ENCODE results near the gene TPSD1. TPM values are rescaled to one million over a fixed set of nuclear protein-coding genes. Genes with fewer than 3 reads are reported as not detected.
A peak's percentile ranks its signal among the peaks of the same experiment; 100 is the strongest.

TPSD1 gene
- total and polyA plus RNA-seq, 9 of the 15 experiments (the other 6 are each of a cell fraction or from before 2014, with no cell fraction given): not detected

DNA sequence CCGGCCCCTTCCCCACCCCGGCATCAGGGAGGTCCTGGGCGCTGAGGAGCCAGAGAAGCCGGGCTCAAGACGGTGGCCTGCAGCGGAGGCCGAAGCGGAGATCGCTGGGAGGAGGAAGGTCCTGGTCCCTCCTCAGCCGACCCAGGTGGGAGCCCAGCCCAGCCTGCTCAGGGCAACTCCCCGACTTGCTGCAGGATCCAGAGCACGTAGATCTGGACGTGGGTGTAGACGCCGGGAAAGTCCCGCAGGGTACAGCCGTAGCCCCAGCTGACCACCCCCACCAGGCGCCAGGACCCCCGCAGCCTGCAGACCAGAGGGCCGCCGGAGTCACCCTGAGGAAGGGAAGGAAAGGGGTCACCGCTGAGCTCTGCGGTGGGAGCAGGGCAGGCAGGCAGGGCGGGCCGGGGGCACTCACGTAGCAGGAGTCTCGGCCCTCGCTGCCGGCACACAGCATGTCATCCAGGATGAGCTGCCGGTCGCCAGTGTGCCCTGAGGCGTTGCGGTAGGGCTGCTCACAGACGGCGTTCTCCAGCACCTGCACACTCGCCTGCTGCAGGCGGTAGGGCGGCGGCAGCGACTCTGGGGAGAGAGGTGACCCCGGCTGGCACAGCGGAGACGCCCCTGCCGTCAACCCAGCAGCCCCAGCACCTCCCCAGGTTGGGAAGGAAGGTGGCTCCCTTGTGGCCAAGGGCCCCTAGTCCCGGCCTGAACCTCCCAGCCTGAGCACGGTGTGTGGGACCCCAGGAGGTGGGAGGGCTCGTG, 5.4 kb downstream of the TPSD1 start:
- in situ Hi-C loops (cut with MboI): no loop called here
- H3K27me3 ChIP-seq (ENCODE audit: control insufficient read depth in 2 of 2, insufficient read depth in 2 of 2, low read length in 2 of 2): peaks cover 22 to 64% of the 10 kb centered on the region in 2 experiments; a peak in 4 of 5 replicates
- 8% methylated on average over 26 of the region's 47 CpGs for WGBS (ENCODE audit: insufficient coverage, low coverage, missing lambda C conversion rate)

DNA sequence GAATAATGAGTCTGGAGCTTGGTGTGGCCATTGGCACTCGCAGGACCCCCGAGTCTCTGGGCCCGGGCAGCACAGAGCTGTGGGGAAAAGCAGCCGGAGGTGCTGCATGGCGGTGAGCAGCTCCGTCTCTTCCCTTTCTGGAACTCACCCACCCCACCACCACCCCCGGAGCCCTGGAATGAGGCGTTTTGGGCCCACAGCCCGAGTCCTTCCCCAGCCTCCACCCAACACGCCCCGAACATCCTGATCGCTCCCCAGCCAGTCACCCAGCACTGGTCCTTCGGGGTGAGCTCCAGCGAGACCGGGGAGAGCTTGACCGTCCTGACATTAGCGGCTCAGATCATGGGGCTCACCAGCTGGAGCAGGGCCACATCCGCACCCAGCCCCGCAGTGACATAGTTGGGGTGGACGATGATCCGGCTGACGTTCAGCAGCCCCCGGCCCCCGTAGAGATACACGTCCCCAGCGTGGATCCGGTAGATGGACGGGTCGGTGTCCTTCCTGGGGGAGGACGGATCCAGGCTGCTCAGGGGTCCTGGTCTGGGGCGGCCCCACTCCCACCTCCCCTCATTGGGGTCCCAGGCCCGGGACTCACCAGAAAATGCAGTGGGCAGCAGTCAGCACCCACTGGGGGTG, 6.5 kb downstream of the TPSD1 start:
- intact Hi-C loops (cut with micrococcal nuclease): no loop called here
- Histone ChIP-seq H3K36me3 (ENCODE audit: control insufficient read depth, insufficient read depth, low read length) (no peaks in the 10 kb centered on the region), H3K9me1 (ENCODE audit: control insufficient read depth, insufficient read depth, low read length) (peaks cover 3% of the 10 kb centered on the region), H3K27ac (ENCODE audit: extremely low read depth, low read depth, low read length) (no peak overlapping the region), H3K79me2 (ENCODE audit: control insufficient read depth, insufficient read depth, low read length) (no peaks in the 10 kb centered on the region), H3K9ac (ENCODE audit: insufficient read depth in 1 of 2, low read depth in 2 of 2, low read length in 2 of 2) (0 out of 4 replicates have a peak overlapping the region, but pooled peaks of 1 of the 2 experiments have one; percentile 4), H3K9me3 (replicated peaks; ENCODE audit: control insufficient read depth, insufficient read depth, low read depth, low read length) (peaks cover 7% of the 10 kb centered on the region; the same call in 1 of the 2 replicates), H3K4me3 (no peak overlapping the region), H3K27me3 (ENCODE audit: control insufficient read depth in 2 of 2, insufficient read depth in 2 of 2, low read length in 2 of 2) (peaks cover 22 to 59% of the 10 kb centered on the region in 2 experiments; a peak in 4 of 5 replicates), H2AFZ (ENCODE audit: low read depth, low read length) (no peak overlapping the region), H3K4me2 (ENCODE audit: insufficient read depth, low read length) (no peak overlapping the region), H3K4me1 (replicated peaks in 1 of 2; ENCODE audit: control insufficient read depth in 2 of 2, insufficient read depth in 2 of 2, low read length in 2 of 2) (peaks cover 0 to 50% of the 10 kb centered on the region in 2 experiments; a peak in 2 of 5 replicates), H4K20me1 (replicated peaks; ENCODE audit: control insufficient read depth, insufficient read depth, low read length) (peaks cover 5% of the 10 kb centered on the region; the same call in 1 of the 2 replicates)
- in situ Hi-C loops (cut with MboI): no loop called here
- no peak for FAIRE-seq
- ChIA-PET CTCF (ENCODE audit: low intra/inter-chr PET ratio) (no interaction called here), POLR2A (no interaction called here)
- no TSS peak for BruUV-seq (replicated peaks)
- no peak for ATAC-seq
- WGBS (ENCODE audit: insufficient coverage, low coverage, missing lambda C conversion rate): 6% methylated on average over 28 of the region's 32 CpGs
- DNase-seq (ENCODE audit: extremely low read depth in 1 of 4, low spot score in 3 of 4): no peak
- TF ChIP-seq, protein P1, sequence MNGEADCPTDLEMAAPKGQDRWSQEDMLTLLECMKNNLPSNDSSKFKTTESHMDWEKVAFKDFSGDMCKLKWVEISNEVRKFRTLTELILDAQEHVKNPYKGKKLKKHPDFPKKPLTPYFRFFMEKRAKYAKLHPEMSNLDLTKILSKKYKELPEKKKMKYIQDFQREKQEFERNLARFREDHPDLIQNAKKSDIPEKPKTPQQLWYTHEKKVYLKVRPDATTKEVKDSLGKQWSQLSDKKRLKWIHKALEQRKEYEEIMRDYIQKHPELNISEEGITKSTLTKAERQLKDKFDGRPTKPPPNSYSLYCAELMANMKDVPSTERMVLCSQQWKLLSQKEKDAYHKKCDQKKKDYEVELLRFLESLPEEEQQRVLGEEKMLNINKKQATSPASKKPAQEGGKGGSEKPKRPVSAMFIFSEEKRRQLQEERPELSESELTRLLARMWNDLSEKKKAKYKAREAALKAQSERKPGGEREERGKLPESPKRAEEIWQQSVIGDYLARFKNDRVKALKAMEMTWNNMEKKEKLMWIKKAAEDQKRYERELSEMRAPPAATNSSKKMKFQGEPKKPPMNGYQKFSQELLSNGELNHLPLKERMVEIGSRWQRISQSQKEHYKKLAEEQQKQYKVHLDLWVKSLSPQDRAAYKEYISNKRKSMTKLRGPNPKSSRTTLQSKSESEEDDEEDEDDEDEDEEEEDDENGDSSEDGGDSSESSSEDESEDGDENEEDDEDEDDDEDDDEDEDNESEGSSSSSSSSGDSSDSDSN (IDR thresholded peaks at IDR 0.05; ENCODE audit: borderline replicate concordance in 1 of 2, low read depth in 2 of 2, low read length in 2 of 2): no peak
- TF ChIP-seq GATAD2B (IDR thresholded peaks at IDR 0.05; ENCODE audit: borderline replicate concordance) (no peak), ZNF165 (CRISPR knock-in tag; IDR thresholded peaks at IDR 0.05; ENCODE audit: borderline replicate concordance) (no peak), XRCC5 (IDR thresholded peaks at IDR 0.05; ENCODE audit: low read depth, low read length) (no peak), RUNX1 (IDR thresholded peaks at IDR 0.05; ENCODE audit: low read depth) (no peak), MECOM (CRISPR knock-in tag; IDR thresholded peaks at IDR 0.05) (no peak), SMAD4 (CRISPR knock-in tag; conservative IDR thresholded peaks at IDR 0.05) (no peak), HLTF (IDR thresholded peaks at IDR 0.05) (no peak), POLR2G (IDR thresholded peaks at IDR 0.05; ENCODE audit: low read depth, low read length) (no peak), POLR2H (tag; IDR thresholded peaks at IDR 0.05; ENCODE audit: low read depth) (no peak), BHLHE40 (IDR thresholded peaks at IDR 0.05; ENCODE audit: low read length) (no peak)

More for the DNA sequence above, 5.4 kb downstream of the TPSD1 start:
- FAIRE-seq: no peak
- ATAC-seq: no peak
- Histone ChIP-seq H3K79me2 (ENCODE audit: control insufficient read depth, insufficient read depth, low read length) (no peaks in the 10 kb centered on the region), H3K9ac (ENCODE audit: insufficient read depth in 1 of 2, low read depth in 2 of 2, low read length in 2 of 2) (no peak overlapping the region), H3K9me3 (replicated peaks; ENCODE audit: control insufficient read depth, insufficient read depth, low read depth, low read length) (peaks cover 7% of the 10 kb centered on the region; the same call in 1 of the 2 replicates), H3K36me3 (ENCODE audit: control insufficient read depth, insufficient read depth, low read length) (no peaks in the 10 kb centered on the region), H3K27ac (ENCODE audit: extremely low read depth, low read depth, low read length) (no peak overlapping the region), H3K9me1 (ENCODE audit: control insufficient read depth, insufficient read depth, low read length) (peaks cover 3% of the 10 kb centered on the region), H3K4me2 (ENCODE audit: insufficient read depth, low read length) (no peak overlapping the region), H3K4me3 (no peak overlapping the region), H2AFZ (ENCODE audit: low read depth, low read length) (no peak overlapping the region), H3K4me1 (replicated peaks in 1 of 2; ENCODE audit: control insufficient read depth in 2 of 2, insufficient read depth in 2 of 2, low read length in 2 of 2) (peaks cover 0 to 52% of the 10 kb centered on the region in 2 experiments; a peak in 2 of 5 replicates), H4K20me1 (replicated peaks; ENCODE audit: control insufficient read depth, insufficient read depth, low read length) (peaks cover 9% of the 10 kb centered on the region; the same call in 1 of the 2 replicates)
- intact Hi-C loops (cut with micrococcal nuclease): no loop called here
- CTCF ChIA-PET (ENCODE audit: low intra/inter-chr PET ratio): no interaction called here
- POLR2A ChIA-PET: interaction anchor here (0.6 kb wide), 1 partner anchor 682 kb away, joined by 3 read pairs; no protein-coding TSS in a partner anchor
- BruUV-seq (replicated peaks): no TSS peak
- TF ChIP-seq CEBPG (CRISPR knock-in tag; IDR thresholded peaks at IDR 0.05) (0 out of 2 replicates have a peak, but pooled peaks have one; percentile 20), CEBPG (tag; conservative IDR thresholded peaks at IDR 0.05 in 1 of 2, IDR thresholded peaks at IDR 0.05 in 1 of 2) (no peak), GTF2F1 (IDR thresholded peaks at IDR 0.05; ENCODE audit: low read depth, low read length) (no peak)
- DNase-seq (ENCODE audit: extremely low read depth in 1 of 4, low spot score in 3 of 4): no peak
